ENCODE measurements around the gene PTGDR.

PTGDR gene

DNA sequence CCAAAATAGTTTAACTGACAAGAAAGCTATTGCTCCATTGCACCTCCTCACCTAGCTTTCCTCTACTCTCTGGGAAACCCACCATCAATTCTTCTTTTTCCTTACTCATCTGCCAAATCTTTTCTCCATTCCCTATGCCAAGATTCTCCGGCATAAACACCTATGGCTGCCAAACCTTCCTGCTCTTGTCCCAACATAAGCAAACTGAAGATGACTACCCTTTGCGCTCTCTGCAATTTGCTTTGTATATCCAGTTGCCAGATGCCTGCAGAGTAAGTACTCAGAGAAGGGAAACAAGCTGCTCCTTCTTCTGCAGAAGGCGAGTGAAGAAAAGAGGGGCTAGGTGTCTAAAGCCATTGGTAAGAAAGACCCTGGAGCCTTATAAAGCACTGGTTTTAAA, 58.1 kb downstream of the PTGDR start:
- Histone ChIP-seq H3K4me3 (ENCODE audit: low read depth, low read length) (no peak overlapping the region), H3K27me3 (ENCODE audit: control insufficient read depth, insufficient read depth, low read length) (no peaks in the 10 kb centered on the region), H3K36me3 (ENCODE audit: control insufficient read depth, insufficient read depth, low read length) (no peaks in the 10 kb centered on the region), H3K27ac (ENCODE audit: low read depth, low read length) (no peak overlapping the region), H3K9me3 (ENCODE audit: control insufficient read depth, insufficient read depth, low read length) (peaks cover 10% of the 10 kb centered on the region; the same call in 1 of the 2 replicates), H3K9ac (ENCODE audit: low read depth, low read length) (no peak overlapping the region), H3K4me1 (ENCODE audit: control insufficient read depth, insufficient read depth, low read length) (no peaks in the 10 kb centered on the region)
